Stimulated activated CD4-positive, alpha-beta T cell treated with anti-CD3 and anti-CD28 coated beads, Interleukin-1b, Interleukin-23, amount 100 ng/mL, for 48 hours (primary cell): Measurements from ENCODE around the gene TBC1D1.

Experiments
- DNase-seq: peaks from one replicate; pipeline ENCODE4 v3.0.0-alpha.2; 2020

TBC1D1 gene

DNA sequence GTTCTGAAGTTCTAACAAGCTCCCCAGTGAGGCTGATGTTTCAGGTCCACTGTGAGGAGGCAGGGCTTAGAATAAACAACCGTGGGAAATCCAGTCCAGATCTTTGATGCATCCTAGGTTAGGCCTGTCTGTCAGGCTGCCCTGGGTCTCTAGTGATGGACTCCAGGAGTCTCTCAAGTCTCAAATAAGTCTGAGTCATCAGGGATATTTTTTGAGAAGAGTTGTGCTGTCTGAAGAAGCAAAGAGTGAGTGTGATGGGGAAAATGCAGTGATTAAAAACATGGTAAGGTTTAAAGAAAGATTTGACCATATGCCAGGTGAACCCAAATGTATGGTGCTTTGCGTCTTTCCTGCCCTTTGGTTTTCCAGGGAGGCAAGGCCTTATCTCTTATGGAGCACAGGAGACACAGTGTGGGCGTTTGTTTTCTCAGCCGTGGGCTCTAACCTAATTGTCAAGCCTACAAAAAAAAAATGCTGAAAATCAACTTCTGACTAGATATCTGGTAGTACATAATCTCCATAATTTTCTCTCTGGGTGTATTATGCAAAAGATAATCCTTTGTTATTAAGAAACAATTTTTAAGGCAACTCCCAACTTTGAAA lies 170.0 kb downstream of the TBC1D1 start:
- DNase-seq: no peak

DNA sequence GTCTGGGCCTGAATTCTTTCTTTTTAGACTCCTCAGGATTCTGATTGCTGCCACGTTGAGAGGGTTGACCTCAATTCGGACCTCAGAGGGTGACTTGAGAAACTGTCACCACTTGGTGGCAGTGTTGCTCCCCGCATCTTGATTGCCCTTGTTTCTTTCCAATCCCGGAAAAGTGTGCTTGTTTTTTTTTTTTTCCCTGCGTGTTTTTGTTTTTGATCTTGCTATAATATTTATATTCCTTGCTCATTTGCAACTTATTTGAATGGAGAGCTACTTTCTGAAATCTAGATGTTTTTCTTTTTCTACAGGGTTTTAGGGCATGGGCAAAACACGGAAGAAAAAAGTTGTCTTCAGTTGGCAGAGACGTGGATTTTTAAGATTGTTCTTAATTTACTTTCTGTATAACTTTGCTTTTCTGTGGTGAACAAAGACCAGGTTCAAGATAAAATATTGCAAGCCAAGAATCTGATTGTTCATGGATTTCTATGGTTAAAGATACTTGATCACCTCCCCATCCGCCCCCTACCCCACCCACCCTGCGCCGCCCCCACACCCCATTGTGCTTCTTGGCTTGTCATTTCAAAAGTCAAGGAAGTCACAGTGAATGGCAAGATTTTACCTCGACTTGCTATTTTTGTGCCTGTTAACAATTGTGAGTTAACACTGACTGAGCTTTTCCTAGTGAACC lies 171.3 kb downstream of the TBC1D1 start:
- peak; percentile 65 for DNase-seq

DNA sequence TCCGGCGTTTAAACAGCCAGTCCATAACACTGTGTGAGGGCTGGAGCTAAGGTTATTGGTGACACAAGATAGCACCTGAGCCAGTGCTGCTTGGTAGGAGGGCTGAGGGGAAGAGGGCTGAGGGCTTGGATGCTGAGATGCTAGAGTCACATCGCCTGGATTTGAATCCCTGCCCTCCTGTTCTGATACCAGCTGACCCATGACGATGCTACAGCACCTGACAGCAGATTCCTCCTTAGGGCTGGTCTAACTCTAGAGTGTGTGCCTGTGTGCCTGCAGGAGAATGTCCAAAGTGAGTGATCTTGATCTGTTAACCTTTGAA lies 171.9 kb downstream of the TBC1D1 start:
- no peak for DNase-seq

DNA sequence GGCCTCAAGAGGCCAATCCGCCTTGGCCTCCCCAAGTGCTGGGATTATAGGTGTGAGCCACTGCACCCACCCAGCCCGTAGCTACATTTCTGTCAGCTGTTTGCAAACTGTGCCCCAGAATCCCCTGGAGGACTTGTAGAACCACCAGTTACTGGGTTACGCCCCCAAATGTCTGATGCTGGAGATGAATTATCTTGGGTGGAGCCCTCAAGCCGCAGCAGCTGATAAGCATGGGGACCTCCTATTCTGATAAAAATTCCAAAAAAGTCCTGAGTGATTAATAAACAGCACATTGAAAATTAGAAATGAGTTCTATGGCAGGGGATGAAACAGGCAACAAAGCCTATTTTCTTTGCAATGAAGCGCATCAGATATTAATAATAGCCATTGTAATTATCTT lies 174.3 kb downstream of the TBC1D1 start:
- DNase-seq: no peak

DNA sequence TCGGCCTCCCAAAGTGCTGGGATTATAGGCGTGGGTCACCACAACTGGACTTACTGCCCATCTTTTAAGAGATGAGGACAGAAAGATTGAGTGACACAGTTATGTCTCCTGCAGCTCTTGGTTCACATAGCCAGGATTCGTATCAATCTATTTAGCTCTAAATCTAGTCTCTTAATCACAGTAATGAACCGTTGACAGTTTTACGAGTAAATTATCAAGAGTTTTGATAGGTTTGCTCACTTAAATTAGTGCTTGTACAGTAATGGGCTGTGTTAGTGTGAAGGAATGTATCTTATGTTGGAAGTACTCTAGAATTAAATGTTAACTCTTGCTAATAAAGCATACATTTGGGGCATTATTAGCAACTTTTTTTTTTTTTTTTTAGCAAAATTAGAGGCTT lies 175.0 kb downstream of the TBC1D1 start:
- no peak for DNase-seq

DNA sequence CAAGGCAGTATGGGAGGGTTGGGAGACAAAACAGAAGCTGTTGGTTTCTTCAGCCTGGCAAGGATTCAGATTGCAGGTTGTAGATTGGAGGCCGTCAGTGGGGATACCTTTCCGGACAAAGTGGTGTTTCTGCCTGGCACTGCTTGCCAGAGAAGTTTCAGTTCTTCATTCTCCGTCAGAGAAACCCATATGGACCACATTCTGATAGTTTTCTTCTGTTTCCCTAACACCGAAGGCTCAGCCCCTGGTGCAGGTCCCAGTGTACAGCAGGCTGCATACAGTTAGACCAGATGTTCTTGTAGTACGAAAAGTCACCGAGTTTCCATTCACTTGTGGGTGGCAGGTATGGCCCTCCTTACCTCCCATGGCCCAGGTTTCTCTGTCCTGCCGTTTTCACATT lies 176.6 kb downstream of the TBC1D1 start:
- DNase-seq: no peak

DNA sequence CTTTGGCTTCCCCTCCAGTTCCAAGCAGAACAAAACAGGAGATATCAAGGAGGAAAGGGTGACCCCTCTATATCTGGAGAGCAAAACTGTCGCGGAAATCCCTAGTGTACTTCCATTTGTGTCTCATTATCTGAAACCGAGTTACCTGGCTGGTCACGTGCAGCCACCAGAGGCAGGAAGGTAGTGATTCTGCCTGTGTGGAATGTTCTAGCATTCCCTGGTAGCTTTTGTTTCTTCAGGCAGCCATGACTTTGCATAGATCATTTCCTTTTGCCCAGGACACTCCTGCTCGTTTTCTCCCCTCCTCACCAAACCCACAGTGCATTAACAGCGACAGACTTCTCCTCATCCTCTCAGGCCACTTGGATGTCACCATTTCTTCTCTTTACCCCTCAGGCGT lies 177.2 kb downstream of the TBC1D1 start:
- no peak for DNase-seq

DNA sequence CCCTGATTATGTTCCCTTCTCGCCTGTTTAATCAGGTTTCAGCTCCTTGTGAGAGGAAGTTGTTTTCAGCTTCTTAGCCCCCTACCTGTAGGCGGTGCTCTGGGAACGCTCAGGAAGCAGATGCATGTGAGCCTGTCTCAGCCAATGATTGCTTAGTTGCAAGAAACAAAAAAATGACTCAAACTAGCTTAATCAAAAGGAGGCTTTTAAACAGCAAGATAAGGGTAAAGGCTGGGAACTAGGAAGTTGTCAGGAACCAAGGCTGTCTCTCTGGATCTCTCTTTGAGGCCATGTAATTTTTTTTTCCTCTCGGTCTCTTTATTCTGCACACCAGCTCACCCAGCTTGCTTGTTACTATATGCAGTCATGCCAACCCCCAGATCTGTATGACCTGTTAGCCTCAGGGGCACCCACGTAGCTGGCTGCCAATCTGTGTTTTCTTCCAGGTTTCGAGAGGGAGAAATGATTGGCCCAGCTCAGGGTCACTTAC lies 178.4 kb downstream of the TBC1D1 start:
- peak; percentile 27 for DNase-seq

DNA sequence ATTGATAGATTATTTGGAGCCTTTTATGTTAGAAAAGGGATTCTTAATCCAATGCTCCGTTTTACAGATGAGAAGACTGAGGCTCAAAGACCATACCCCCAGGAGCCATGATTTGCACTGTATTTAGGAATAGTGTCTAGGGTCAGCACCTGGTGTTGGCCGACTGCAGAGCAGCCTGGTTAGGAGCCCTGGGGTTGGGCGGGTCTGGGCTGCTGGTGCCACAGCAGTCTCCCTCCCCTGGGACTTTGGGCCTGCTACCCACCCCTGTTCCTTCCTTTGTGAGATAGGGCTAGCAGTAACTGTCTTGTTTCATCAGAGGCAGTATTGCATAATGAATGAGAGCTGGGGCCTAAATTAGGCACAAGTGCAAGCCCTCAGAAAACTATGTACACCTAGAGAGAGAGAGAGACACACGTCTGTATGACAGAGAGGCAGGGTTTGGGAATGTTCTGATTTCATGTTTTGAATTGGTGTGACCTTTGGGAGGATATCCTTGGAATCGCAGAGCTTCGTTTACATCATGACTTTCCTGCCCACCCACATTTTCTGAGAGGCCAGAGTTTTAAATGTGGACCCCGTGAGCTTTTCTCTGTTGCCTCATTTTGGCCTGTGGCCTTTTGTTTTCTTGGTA lies 181.0 kb downstream of the TBC1D1 start:
- no peak for DNase-seq

DNA sequence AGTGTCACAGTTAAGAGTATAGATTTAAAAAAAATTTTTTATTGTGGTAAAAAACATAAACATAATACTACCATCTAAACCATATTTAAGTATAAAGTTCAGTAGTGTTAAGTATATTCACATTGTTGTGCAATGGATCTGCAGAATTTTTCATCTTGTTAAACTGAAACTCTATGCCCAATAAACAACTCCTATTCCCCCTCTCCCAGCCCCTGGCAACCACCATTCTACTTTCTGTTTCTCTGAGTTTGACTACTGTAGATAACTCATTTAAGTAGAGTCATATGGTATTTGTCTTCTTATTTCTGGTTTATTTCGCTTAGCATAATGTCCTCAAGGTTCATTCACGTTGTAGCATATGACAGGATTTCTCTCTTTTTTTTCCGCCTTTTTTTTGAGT lies 181.7 kb downstream of the TBC1D1 start:
- no peak for DNase-seq

DNA sequence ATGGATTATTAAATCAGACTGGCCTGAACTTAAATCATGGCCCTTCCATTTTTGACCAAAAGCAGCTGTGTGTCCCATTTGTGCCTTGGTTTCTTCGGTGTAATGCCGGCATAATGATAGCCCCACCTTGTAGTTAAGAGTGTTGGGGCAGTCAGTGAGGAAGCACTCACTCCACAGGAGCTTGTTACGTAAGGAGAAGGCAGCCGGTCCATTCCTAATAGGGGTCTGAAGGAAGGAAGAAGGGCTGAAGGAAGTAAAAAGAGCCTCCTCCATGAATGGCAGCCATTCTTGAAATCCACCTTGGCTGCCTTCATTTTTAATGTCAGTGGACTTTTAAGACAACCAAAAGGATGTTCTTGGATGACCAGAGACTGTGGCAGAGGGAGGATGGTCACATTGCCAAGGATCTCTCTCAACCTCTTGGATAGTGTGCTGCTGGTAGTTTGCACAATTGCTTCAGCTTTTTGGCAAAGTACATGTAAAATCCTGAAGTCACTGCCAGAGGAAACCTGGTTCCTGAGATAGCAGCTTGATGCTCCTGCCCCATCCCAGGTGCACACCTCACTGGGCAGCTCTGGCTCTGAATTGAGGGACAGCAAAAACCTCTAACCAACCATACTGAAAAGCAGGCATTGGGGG lies 182.8 kb downstream of the TBC1D1 start:
- DNase-seq: no peak

DNA sequence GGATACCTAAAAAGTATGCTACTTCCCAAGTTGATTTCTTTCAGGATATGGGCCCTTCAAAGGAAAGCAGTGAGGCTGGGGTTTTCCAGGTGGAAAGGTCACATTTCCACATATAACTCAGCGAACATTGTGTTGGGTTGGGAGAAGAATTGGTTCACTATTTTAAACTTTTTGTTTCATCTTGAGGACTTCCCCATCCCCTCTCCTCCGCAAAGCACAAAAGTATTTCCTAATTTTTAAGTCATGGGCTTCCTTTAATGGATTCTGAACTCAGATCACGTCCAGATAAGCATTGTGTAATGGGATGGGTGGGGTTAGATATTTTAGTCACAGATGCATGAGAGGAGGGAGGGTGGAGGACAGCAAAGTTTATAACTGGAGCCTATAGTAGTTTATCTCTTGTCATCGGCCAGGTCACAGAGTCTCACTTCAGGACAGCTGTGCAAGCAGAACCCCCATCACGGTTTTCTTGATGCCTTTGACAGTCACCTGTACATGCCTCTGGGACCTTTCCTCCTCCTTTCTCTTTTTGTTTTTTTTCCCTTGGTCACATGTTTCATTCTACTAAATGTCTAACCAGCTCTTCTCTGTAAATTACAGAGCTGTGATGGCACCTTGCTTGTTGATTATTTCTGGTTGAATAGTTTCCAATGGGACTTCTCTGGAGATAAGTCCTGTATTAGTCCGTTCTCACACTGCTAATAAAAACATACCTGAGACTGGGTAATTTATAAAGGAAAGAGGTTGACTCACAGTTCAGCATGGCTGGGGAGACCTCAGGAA lies 184.7 kb downstream of the TBC1D1 start:
- DNase-seq: no peak

DNA sequence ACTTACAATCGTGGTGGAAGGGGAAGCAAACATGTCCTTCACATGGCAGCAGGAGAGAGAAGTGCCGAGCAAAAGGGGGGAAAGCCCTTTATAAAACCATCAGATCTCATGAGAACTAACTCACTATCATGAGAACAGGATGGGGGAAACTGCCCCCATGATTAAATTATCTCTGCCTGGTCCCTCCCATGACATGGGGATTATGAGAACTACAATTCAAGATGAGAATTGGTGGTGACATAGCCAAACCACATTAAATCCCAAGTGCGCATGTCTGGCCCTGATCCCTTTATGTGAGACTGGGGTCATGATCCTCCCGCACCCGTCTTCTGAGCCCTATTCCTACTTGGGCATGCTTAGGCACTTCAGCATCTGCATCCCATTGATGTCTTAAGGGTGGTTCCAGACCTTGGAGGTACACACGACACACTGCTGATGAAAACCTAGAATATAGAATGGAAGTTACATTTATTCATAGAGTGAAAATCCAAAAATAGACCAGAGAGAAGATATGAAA lies 185.3 kb downstream of the TBC1D1 start:
- no peak for DNase-seq

DNA sequence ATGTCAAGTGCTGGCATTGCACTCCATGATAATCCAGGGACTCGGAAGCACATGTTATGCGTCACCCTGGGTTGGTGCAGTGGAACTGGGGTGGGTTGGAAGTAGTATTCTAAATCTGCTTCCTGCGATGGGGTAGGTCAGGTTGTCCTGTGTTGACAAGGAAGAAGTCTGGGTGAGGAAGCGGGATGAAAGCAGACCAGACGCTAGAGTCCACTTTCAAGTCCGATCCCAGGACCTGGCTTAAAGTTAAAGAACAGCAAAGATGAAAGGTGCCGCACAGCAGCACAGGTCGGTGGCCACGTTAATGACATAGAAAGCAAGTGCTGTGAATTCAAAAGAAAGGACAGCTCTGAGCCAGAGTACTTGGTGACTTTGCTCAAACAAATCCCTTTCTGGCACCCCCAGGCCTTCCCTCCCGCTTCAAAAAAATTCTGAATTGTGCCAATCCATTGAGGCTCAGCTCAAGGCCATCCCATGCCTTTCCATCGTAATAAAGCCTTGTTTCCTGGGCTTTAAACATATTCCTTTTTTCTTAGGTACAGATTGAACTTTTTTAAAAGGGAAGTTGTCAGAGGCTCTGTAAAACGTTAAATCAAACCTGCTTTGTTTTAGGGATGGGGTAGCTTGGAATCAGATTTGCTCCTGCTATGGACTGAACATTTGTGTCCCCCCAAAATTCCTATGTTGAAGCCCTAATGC lies 187.1 kb downstream of the TBC1D1 start:
- DNase-seq: no peak

DNA sequence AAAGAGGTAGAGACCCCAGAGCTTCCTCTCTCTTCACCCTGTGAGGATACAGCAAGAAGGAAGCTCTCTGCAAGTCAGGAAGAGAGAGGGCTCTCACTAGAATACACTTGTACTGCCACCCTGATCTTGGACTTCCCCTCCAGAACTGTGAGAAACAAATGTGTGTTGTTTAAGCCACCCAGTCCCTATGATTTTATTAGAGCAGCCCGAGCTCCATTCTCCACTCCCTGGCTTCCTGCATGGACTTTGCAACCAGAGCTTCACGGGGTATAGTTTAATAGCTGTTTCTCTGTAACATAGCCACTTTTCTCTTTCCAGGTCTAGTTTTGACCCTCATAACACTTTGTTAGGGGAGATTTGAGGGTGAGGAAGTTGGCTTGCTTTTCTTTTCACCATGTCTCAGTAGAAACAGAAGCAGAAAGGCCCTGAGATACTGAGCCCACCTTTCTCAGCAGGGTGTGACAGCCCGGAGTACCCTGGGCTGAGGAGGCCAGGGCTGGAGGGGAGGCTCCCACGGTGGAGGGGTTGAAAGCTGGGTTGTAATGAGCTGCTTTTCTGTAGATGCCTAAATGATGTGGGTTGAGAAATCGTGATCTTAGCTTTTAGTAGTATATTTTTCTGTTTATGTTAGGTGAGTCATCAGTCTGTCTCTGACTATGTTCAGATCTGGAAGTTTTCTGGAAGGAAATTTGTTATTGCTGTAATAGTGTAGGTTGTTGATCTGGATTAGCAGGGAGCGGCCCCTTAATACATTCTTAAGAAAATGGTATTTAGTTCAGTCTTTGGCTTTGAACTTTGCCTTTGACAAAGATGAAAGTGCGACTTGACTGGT lies 187.9 kb downstream of the TBC1D1 start:
- DNase-seq: no peak

DNA sequence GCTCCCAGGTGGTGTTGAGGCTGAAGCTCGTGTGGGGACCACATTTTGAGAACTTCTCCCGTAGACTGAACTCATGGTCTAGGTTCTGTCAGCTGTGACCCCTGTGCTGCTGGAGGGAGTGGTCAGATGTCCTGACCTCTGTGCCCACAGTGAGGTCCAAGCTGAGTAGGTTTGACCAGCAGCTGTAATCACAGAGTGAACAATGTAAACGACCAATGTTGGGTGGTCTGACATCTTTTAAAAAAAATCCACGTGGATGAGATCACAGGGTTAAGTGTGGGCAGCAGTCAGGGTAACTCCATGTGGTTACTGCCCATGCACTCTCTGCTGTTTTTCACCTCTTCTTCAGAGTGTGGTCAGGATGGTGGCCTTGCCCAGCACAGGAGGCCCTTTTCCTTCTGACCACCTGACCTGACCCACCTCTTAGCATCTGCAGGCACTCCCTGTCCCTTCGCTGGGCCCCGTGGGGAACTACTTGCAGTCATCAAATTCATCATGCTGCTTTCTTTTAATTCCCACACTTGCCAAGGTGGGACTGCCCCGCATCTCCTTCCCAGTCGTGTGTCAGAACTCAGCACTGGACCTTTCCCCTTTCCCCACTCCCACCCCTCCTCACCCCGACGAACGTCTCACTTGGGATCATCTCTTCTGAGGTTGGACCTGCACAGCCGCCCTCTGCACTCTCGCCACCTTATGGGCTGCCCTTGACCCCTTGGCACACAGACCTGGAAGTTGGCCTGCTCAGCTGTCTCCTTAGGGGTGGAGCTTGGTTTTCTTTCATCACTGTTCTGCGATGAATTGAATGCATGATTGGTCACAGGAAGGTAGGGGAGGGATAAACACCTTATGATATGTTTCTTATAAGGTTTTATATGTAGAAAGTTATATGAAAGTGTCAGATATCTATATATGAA lies 189.4 kb downstream of the TBC1D1 start:
- DNase-seq: no peak

DNA sequence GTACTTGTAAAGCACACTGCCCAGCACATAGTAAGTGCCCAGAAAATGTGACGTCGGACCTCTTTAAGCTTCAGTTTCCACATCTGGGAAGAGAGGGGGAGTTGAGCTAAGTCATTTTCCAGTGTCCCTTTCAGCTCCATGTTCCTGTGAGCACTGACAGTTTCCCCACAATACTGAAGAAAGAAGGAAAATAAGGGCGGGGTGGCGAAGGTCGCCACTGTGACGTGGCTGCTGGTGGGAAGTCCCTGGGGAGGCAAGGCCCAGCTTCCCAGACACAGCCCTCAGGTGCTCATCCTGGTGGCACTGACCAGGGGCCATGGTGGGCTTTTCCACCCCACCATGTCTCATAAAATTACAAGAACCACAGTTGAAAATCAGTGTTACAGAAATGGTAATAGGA lies 191.1 kb downstream of the TBC1D1 start:
- DNase-seq: no peak

DNA sequence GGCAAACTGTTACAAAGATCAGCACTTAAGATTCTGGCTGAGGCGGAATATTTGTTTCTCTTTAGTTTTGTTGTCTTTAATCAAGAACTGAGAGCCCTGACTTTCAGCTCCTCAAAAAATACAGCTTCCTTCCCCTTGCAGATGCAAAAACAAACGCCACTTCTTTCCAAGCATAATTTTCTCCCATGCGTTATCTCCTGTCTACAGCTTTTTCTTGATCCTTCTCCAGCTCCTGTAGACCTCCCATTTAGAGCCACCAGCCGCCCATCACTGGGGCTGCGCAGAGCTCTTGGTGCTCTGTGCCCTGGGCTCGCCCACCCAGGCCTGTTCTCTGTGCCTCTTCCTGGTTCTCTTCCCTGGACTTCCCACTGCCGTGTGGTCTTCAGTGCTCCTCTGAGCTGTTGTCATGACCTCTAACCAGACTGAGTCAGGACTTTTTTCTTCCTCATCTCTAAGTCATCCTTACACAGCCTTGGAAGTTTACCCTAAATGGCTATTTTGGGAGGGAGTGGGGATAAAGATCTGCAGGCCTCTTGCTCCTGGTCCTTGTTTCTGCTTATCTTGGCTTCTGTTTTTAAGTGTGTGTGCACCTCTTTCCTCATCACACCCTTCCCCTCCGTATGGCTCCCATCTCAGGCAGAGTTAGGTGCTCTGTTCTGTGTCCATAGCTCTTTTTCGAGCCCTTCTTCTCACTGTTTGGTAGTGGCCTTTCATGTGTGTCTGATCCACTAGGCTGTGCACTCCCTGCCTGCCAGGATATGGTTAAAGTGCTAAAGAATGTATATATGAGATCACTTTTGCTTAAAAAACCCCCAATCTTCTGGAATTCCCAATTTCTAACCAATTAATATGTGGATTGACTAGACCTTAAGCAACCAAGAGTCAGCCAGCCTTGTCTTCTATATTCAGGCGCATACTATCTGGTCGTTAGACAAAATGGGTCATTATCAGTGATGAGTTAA lies 191.8 kb downstream of the TBC1D1 start:
- DNase-seq: no peak
